ENCODE results near the gene CUL1. TPM values are rescaled to one million over a fixed set of nuclear protein-coding genes. Genes with fewer than 3 reads are reported as not detected.

The CUL1 gene
- total RNA-seq, 2 donors from 2014 or later: 35.0 to 42.1 TPM

DNA sequence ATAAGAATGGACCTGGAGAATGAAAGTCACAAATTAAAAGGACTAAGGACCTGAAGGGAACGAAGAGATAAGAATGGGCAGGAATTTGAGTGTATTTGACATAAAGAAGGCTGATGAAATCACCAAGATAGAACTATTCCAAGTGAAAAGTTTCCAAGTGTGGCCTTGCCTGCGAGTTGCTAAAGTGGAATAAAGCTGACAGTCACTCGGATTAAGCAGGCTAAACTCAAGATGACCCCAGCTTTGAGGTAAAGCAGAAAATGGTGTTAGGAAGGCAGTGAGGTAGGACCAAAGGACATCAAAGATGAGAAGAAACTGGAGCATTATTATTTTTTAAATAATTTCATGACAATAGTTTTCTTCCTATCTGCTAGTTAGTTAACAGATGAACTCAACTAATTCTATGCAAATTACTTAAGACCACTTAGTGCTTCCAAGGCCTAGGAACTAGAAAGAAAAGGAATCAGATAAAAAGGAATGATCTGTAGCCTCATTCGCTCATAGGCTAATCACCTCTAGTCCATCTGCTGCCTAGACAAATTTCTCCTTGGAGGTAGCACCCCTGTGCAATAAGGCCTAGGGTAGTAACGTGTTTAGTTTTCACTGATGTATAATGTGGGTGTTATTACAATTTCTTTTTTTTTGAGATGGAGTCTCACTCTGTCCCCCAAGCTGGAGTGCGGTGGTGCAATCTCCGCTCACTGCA, 150.8 kb downstream of the CUL1 start:
- Mint-ChIP-seq H3K36me3 (ENCODE audit: low read depth) (peaks cover 2% of the 10 kb centered on the region), H3K4me3 (no peak overlapping the region), H3K4me1 (peaks cover 52% of the 10 kb centered on the region), H3K27me3 (ENCODE audit: insufficient read depth) (no peaks in the 10 kb centered on the region), H3K9me3 (no peaks in the 10 kb centered on the region), H3K27ac (peak overlapping the region; percentile 80)
- Histone ChIP-seq H3K36me3 (ENCODE audit: control insufficient read depth, insufficient read depth, low read length) (no peaks in the 10 kb centered on the region), H3K27me3 (ENCODE audit: control insufficient read depth, insufficient read depth, low read length, poor library complexity, severe bottlenecking) (no peaks in the 10 kb centered on the region), H3K27ac (ENCODE audit: low read depth, low read length) (no peak overlapping the region), H3K4me3 (ENCODE audit: low read length) (no peak overlapping the region), H3K4me1 (ENCODE audit: control insufficient read depth, insufficient read depth, low read length) (peaks cover 21% of the 10 kb centered on the region), H3K9me3 (ENCODE audit: control insufficient read depth, low read length) (no peaks in the 10 kb centered on the region), H3K9ac (ENCODE audit: extremely low read depth, low read length, poor library complexity, severe bottlenecking) (no peak overlapping the region)
- TF ChIP-seq, protein P1, sequence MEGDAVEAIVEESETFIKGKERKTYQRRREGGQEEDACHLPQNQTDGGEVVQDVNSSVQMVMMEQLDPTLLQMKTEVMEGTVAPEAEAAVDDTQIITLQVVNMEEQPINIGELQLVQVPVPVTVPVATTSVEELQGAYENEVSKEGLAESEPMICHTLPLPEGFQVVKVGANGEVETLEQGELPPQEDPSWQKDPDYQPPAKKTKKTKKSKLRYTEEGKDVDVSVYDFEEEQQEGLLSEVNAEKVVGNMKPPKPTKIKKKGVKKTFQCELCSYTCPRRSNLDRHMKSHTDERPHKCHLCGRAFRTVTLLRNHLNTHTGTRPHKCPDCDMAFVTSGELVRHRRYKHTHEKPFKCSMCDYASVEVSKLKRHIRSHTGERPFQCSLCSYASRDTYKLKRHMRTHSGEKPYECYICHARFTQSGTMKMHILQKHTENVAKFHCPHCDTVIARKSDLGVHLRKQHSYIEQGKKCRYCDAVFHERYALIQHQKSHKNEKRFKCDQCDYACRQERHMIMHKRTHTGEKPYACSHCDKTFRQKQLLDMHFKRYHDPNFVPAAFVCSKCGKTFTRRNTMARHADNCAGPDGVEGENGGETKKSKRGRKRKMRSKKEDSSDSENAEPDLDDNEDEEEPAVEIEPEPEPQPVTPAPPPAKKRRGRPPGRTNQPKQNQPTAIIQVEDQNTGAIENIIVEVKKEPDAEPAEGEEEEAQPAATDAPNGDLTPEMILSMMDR (conservative IDR thresholded peaks at IDR 0.05): no peak
- no peak for DNase-seq
- 80 to 83% methylated on average over 6 to 7 of the region's 7 CpGs for WGBS, 2 experiments (ENCODE audit: insufficient coverage in 1 of 2, insufficient read length in 1 of 2)

DNA sequence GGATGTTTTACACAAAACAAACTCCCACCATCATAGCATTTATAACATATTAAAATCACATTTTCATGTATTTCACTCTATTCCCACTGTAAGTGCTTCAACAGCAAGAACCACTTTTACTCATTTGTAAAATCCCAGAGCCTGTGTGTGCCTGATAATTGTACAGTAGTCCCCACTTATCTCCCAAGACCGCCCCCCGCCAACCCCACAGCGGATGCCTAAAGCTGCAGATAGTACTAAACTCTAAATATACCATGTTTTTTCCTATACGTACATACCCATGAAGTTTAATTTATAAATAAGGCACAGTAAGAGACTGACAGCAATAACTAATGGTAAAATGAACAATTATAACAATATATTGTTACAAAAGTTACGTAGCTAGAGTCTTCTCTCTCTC, 151.9 kb downstream of the CUL1 start:
- Histone ChIP-seq H3K4me1 (ENCODE audit: control insufficient read depth, insufficient read depth, low read length) (peaks cover 21% of the 10 kb centered on the region), H3K36me3 (ENCODE audit: control insufficient read depth, insufficient read depth, low read length) (no peaks in the 10 kb centered on the region), H3K27me3 (ENCODE audit: control insufficient read depth, insufficient read depth, low read length, poor library complexity, severe bottlenecking) (no peaks in the 10 kb centered on the region), H3K9me3 (ENCODE audit: control insufficient read depth, low read length) (no peaks in the 10 kb centered on the region), H3K9ac (ENCODE audit: extremely low read depth, low read length, poor library complexity, severe bottlenecking) (no peak overlapping the region), H3K27ac (ENCODE audit: low read depth, low read length) (no peak overlapping the region), H3K4me3 (ENCODE audit: low read length) (peak overlapping the region; percentile 39)
- Mint-ChIP-seq H3K27me3 (ENCODE audit: insufficient read depth) (no peaks in the 10 kb centered on the region), H3K36me3 (ENCODE audit: low read depth) (no peaks in the 10 kb centered on the region), H3K27ac (no peak overlapping the region), H3K4me3 (no peak overlapping the region), H3K9me3 (no peaks in the 10 kb centered on the region), H3K4me1 (peaks cover 52% of the 10 kb centered on the region)
- TF ChIP-seq, protein P1 (conservative IDR thresholded peaks at IDR 0.05): no peak
- no peak for DNase-seq
- WGBS, 2 experiments (ENCODE audit: insufficient coverage in 1 of 2, insufficient read length in 1 of 2): 97 to 100% methylated on average over 1 to 5 of the region's 5 CpGs

Other genes with a start within 250 kb of the CUL1 start
- not detected for gene C7orf33, start 108.1 kb upstream of the CUL1 start, total RNA-seq
- gene EZH2, start 185.4 kb downstream of the CUL1 start, total RNA-seq: 10 to 100 TPM; 40.2 to 46.0 TPM